Uterus (tissue), 4 donors: Measurements from ENCODE around the gene XXYLT1. TPM values are rescaled to one million over a fixed set of nuclear protein-coding genes. Genes with fewer than 3 reads are reported as not detected.

Experiments
- DNase-seq, 2 donors: peaks; one replicate each; pipeline ENCODE4 v3.0.0-alpha.2; 2019 to 2020
- H3K27ac ChIP-seq, 2 donors: fragments of 200-600 bp; sonication (generic); 1 replicate in 1 of 2; 2 replicates in 1 of 2; pipeline ENCODE4 v1.5.1; 2016 to 2018
- H3K27me3 ChIP-seq, 2 donors: fragments of 200-600 bp; sonication (generic); one replicate each; pipeline ENCODE4 v1.5.1; 2018 to 2019; ENCODE audit warnings: control low read depth in 1 of 2
- H3K36me3 ChIP-seq, 2 donors: fragments of 200-600 bp; sonication (generic); one replicate each; pipeline ENCODE4 v1.5.1; 2019; ENCODE audit warnings: control low read depth in 1 of 2
- H3K4me1 ChIP-seq, 2 donors: fragments of 200-600 bp; sonication (generic); one replicate each; pipeline ENCODE4 v1.5.1; 2018 to 2019; ENCODE audit warnings: control low read depth in 1 of 2
- H3K4me3 ChIP-seq, 2 donors: fragments of 200-600 bp; sonication (generic); 1 replicate in 1 of 2; 2 replicates in 1 of 2; pipeline ENCODE4 v1.5.1; 2018 to 2019; ENCODE audit warnings: mild to moderate bottlenecking in 1 of 2
- H3K9me3 ChIP-seq, 2 donors: fragments of 200-600 bp; sonication (generic); one replicate each; pipeline ENCODE4 v1.5.1; 2019; ENCODE audit warnings: control low read depth in 1 of 2
- CTCF ChIP-seq, 4 experiments: fragments of 200-600 bp in 2 of 4; fragments of 450-650 bp in 2 of 4; sonication (generic) in 2 of 4; IDR thresholded peaks; one replicate each; pipeline ENCODE4 v1.5.1; 2016 to 2019; ENCODE audit warnings: antibody characterized with exemption in 4 of 4, mild to moderate bottlenecking in 2 of 4, moderate library complexity in 1 of 4
- POLR2A ChIP-seq, 2 donors: fragments of 450-650 bp; IDR thresholded peaks; one replicate each; pipeline ENCODE4 v1.6.1; 2016; ENCODE audit warnings: antibody characterized with exemption in 2 of 2, mild to moderate bottlenecking in 1 of 2, moderate library complexity in 1 of 2
- intact Hi-C: fragments of 100-400 bp; cut with DNase I; formaldehyde crosslinking; loops from one replicate; pipeline ENCODE4 v1.15.1; 2023; ENCODE audit warnings: low total_unique reads
- total RNA-seq, 4 donors: library from RNA; depleted of rRNA in 3 of 4; stranded (reverse); fragments of >200 nt in 3 of 4; gene quantifications; one replicate each; pipeline versions ENCODE4 v1.1.0 to v1.2.4, GENCODE V29; 2014 to 2023
- donor health status: DM: yes; HTN: yes; CAD: no.

Gene XXYLT1
- total RNA-seq, 4 donors from 2014 or later: 10.6 to 52.5 (median 23.8) TPM

GRCh38 chr3:195076981-195077610 is 193.9 kb downstream of the XXYLT1 start:
- H3K9me3 ChIP-seq: no peaks in the 10 kb centered on the region
- no peaks in the 10 kb centered on the region for H3K36me3 ChIP-seq
- DNase-seq: no peak

GRCh38 chr3:195075941-195076875 is 194.8 kb downstream of the XXYLT1 start:
- Histone ChIP-seq H3K4me3 (no peak overlapping the region), H3K27me3 (no peaks in the 10 kb centered on the region), H3K36me3 (no peaks in the 10 kb centered on the region), H3K9me3 (no peaks in the 10 kb centered on the region), H3K4me1 (no peaks in the 10 kb centered on the region), H3K27ac (no peak overlapping the region)
- no peak for DNase-seq
- intact Hi-C loops: no loop called here
- no peak for TF ChIP-seq POLR2A (IDR thresholded peaks at IDR 0.05)
- TF ChIP-seq CTCF (IDR thresholded peaks at IDR 0.05): no peak

More at GRCh38 chr3:195076981-195077610, 193.9 kb downstream of the XXYLT1 start:
- intact Hi-C loops: no loop called here
- TF ChIP-seq POLR2A (IDR thresholded peaks at IDR 0.05) (no peak), CTCF (IDR thresholded peaks at IDR 0.05) (no peak)
- no peak overlapping the region for H3K4me3 ChIP-seq
- no peaks in the 10 kb centered on the region for H3K27me3 ChIP-seq
- H3K27ac ChIP-seq: no peak overlapping the region
- H3K4me1 ChIP-seq: no peaks in the 10 kb centered on the region

GRCh38 chr3:195075199-195075940 is 195.6 kb downstream of the XXYLT1 start:
- TF ChIP-seq POLR2A (IDR thresholded peaks at IDR 0.05) (no peak), CTCF (IDR thresholded peaks at IDR 0.05) (no peak)
- no peak overlapping the region for H3K4me3 ChIP-seq
- intact Hi-C loops: no loop called here
- no peak overlapping the region for H3K27ac ChIP-seq
- H3K4me1 ChIP-seq: no peaks in the 10 kb centered on the region
- H3K9me3 ChIP-seq: no peaks in the 10 kb centered on the region
- no peaks in the 10 kb centered on the region for H3K36me3 ChIP-seq
- H3K27me3 ChIP-seq: no peaks in the 10 kb centered on the region
- DNase-seq: no peak

- intact Hi-C loops: no loop called here
- Histone ChIP-seq H3K27me3 (no peaks in the 10 kb centered on the region), H3K4me1 (no peaks in the 10 kb centered on the region), H3K4me3 (no peak overlapping the region), H3K9me3 (no peaks in the 10 kb centered on the region), H3K36me3 (no peaks in the 10 kb centered on the region), H3K27ac (no peak overlapping the region)
- no peak for TF ChIP-seq CTCF (IDR thresholded peaks at IDR 0.05)
- no peak for TF ChIP-seq POLR2A (IDR thresholded peaks at IDR 0.05)
- DNase-seq: peak in 1 of 2 donors; percentile 7
Observed at GRCh38 chr3:195073866-195074860, 196.8 kb downstream of the XXYLT1 start.
